ENCODE results near the gene LRRK2.

LRRK2 gene

DNA sequence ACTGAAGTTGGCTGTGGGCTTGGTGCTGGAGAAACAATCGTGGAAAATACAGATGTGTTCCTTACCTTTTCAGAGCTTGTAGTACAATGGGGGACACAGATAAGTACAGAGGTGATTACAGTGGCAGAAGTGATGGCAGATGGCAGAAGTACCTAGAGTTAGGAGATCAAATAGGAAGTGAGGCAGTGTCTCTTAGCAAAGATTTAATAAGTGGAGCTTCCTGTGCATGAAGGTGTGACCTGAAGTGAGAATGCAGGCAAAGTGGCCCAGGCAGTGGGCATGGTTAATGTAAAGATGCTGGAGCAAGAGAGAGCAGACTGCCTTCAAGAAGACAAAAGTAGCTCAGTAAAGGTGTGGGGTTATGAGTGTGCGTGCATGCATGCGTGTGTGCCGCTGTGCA lies 16.0 kb downstream of the LRRK2 start:
- TF ChIP-seq FOXP2 (optimal IDR thresholded peaks at IDR 0.05; ENCODE audit: borderline replicate concordance, extremely low read depth, extremely low read length, insufficient read depth), result no peak
- no peak for TF ChIP-seq SIN3A (IDR thresholded peaks at IDR 0.05; ENCODE audit: borderline replicate concordance, insufficient read depth, low read length)
- no peak for TF ChIP-seq POLR2AphosphoS5 (IDR thresholded peaks at IDR 0.05; ENCODE audit: low read depth, low read length)
- TF ChIP-seq TAF1 (IDR thresholded peaks at IDR 0.05; ENCODE audit: borderline replicate concordance, insufficient read depth, low read length), result no peak
- no peak for TF ChIP-seq REST (IDR thresholded peaks at IDR 0.05; ENCODE audit: insufficient read depth in 1 of 2, low read depth in 2 of 2, low read length in 2 of 2)

- TF ChIP-seq SIN3A (IDR thresholded peaks at IDR 0.05; ENCODE audit: borderline replicate concordance, insufficient read depth, low read length), result no peak
- no peak for TF ChIP-seq REST (IDR thresholded peaks at IDR 0.05; ENCODE audit: insufficient read depth in 1 of 2, low read depth in 2 of 2, low read length in 2 of 2)
- no peak for TF ChIP-seq FOXP2 (optimal IDR thresholded peaks at IDR 0.05; ENCODE audit: borderline replicate concordance, extremely low read depth, extremely low read length, insufficient read depth)
- TF ChIP-seq POLR2AphosphoS5 (IDR thresholded peaks at IDR 0.05; ENCODE audit: low read depth, low read length), result no peak
- no peak for TF ChIP-seq TAF1 (IDR thresholded peaks at IDR 0.05; ENCODE audit: borderline replicate concordance, insufficient read depth, low read length)
These were observed 16.9 kb downstream of the LRRK2 start for GRCh38 chr12:40241741-40242140.

GRCh38 chr12:40248034-40248433 lies 23.2 kb downstream of the LRRK2 start:
- TF ChIP-seq POLR2AphosphoS5 (IDR thresholded peaks at IDR 0.05; ENCODE audit: low read depth, low read length) (no peak), REST (IDR thresholded peaks at IDR 0.05; ENCODE audit: insufficient read depth in 1 of 2, low read depth in 2 of 2, low read length in 2 of 2) (no peak), TAF1 (IDR thresholded peaks at IDR 0.05; ENCODE audit: borderline replicate concordance, insufficient read depth, low read length) (no peak), SIN3A (IDR thresholded peaks at IDR 0.05; ENCODE audit: borderline replicate concordance, insufficient read depth, low read length) (no peak), FOXP2 (optimal IDR thresholded peaks at IDR 0.05; ENCODE audit: borderline replicate concordance, extremely low read depth, extremely low read length, insufficient read depth) (no peak)

DNA sequence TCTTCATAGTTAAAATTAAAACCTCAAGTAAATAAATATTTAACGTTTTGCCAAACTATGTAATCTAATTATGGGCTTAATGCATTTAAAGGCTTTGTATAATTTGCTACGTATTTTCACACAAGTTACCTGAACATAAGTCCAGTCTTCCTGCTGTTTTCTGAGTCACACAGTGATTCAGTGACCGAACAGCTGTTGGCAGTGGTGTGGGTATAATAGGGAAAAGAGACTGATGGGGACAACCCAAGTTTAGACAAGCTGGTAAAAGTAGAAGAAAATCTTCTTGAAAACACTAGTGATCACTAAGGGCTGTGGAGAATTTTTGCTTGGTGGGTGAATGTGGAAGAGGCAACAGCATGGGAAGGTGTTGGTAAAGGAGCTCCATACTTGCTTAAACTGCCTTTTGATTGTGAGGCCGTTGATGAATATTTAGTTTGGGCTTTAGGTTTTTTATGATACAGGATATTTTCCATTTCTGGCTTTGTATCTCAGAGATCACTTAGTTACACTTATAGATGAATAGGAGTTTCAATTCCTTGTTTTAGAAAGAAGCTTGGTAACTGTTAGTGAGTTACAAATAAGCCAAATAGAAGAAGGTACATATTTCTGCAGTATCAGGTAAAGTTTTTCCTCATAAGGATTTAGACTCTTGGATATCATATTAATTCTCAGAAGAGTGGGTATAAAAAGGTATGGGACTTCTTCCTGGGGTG lies 23.9 kb downstream of the LRRK2 start:
- no peak for TF ChIP-seq POLR2AphosphoS5 (IDR thresholded peaks at IDR 0.05; ENCODE audit: low read depth, low read length)
- no peak for TF ChIP-seq REST (IDR thresholded peaks at IDR 0.05; ENCODE audit: insufficient read depth in 1 of 2, low read depth in 2 of 2, low read length in 2 of 2)
- no peak for TF ChIP-seq SIN3A (IDR thresholded peaks at IDR 0.05; ENCODE audit: borderline replicate concordance, insufficient read depth, low read length)
- TF ChIP-seq TAF1 (IDR thresholded peaks at IDR 0.05; ENCODE audit: borderline replicate concordance, insufficient read depth, low read length), result no peak
